Hematopoietic multipotent progenitor cell (in vitro differentiated cells): Measurements from ENCODE around the gene EFCAB8. TPM values are rescaled to one million over a fixed set of nuclear protein-coding genes. Genes with fewer than 3 reads are reported as not detected.
A peak's percentile ranks its signal among the peaks of the same experiment; 100 is the strongest.
"Not testable (repeated sequence)": the region's sequence is repeated elsewhere in the genome, so short reads cannot be mapped to it uniquely, and the experiment has no call there.

ENCODE experiments used
- DNase-seq, 3 donors: peaks; one replicate each; pipeline ENCODE4 v3.0.0-alpha.2; 2011 to 2015; ENCODE audit warnings: low read depth in 2 of 3, low spot score in 2 of 3
- total RNA-seq: library from RNA; depleted of rRNA; stranded (reverse); fragments of >200 nt; gene quantifications from one replicate; pipeline ENCODE4 v1.2.3, GENCODE V29; 2012

EFCAB8 gene
- total RNA-seq, 1 donor = under 0.01 TPM

GRCh38 chr20:32886652-32887051 is 27.9 kb downstream of the EFCAB8 start:
- DNase-seq = no peak

GRCh38 chr20:32887492-32887891 is 28.8 kb downstream of the EFCAB8 start:
- DNase-seq = no peak

GRCh38 chr20:32888636-32889035 is 29.9 kb downstream of the EFCAB8 start:
- no peak for DNase-seq

- no peak for DNase-seq
Measured at GRCh38 chr20:32889281-32889680, 30.6 kb downstream of the EFCAB8 start.

GRCh38 chr20:32891491-32891890 is 32.8 kb downstream of the EFCAB8 start:
- DNase-seq = no peak

- no peak for DNase-seq
Measured at GRCh38 chr20:32891926-32892660, 33.4 kb downstream of the EFCAB8 start.

GRCh38 chr20:32893263-32894025 is 34.7 kb downstream of the EFCAB8 start:
- no peak for DNase-seq

- no peak for DNase-seq
Measured at GRCh38 chr20:32894026-32894483, 35.3 kb downstream of the EFCAB8 start.

GRCh38 chr20:32894711-32895355 is 36.1 kb downstream of the EFCAB8 start:
- DNase-seq = no peak

GRCh38 chr20:32896521-32897280 is 38.0 kb downstream of the EFCAB8 start:
- peak in 1 of 3 donors; percentile 43 for DNase-seq

- DNase-seq = peak in 1 of 3 donors; percentile 55
Measured at GRCh38 chr20:32898729-32899128, 40.0 kb downstream of the EFCAB8 start.

GRCh38 chr20:32902456-32903420 is 44.0 kb downstream of the EFCAB8 start:
- peak; percentile 39 to 72 (median 47) for DNase-seq

- no peak for DNase-seq
Measured at GRCh38 chr20:32903666-32904175, 45.0 kb downstream of the EFCAB8 start.

GRCh38 chr20:32904678-32905077 is 46.0 kb downstream of the EFCAB8 start:
- not testable (repeated sequence) for DNase-seq

- DNase-seq = no peak
Measured at GRCh38 chr20:32906200-32906599, 47.5 kb downstream of the EFCAB8 start.

- DNase-seq = no peak
Measured at GRCh38 chr20:32906871-32907495, 48.3 kb downstream of the EFCAB8 start.

GRCh38 chr20:32907886-32908285 is 49.2 kb downstream of the EFCAB8 start:
- DNase-seq = no peak

- no peak for DNase-seq
Measured at GRCh38 chr20:32908334-32909292, 49.9 kb downstream of the EFCAB8 start.
